Inflammatory macrophage (primary cell): ENCODE measurements around the gene PARD3B.

Experiments used
- DNase-seq, 2 donors: peaks; one replicate each; pipeline ENCODE4 v3.0.0-alpha.2; 2020 to 2022

Gene PARD3B

GRCh38 chr2:204898928-204899640 is 353.8 kb downstream of the PARD3B start:
- DNase-seq = no peak

GRCh38 chr2:204899983-204900382 is 354.7 kb downstream of the PARD3B start:
- DNase-seq = no peak

GRCh38 chr2:204900487-204900886 is 355.2 kb downstream of the PARD3B start:
- no peak for DNase-seq

GRCh38 chr2:204900910-204901309 is 355.6 kb downstream of the PARD3B start:
- no peak for DNase-seq

- no peak for DNase-seq
Measured at GRCh38 chr2:204901591-204901990, 356.3 kb downstream of the PARD3B start.

GRCh38 chr2:204909791-204910190 is 364.5 kb downstream of the PARD3B start:
- no peak for DNase-seq

- DNase-seq = no peak
Measured at GRCh38 chr2:204913312-204913711, 368.0 kb downstream of the PARD3B start.

- no peak for DNase-seq
Measured at GRCh38 chr2:204913854-204914464, 368.7 kb downstream of the PARD3B start.

GRCh38 chr2:204914708-204915107 is 369.4 kb downstream of the PARD3B start:
- no peak for DNase-seq

- DNase-seq = no peak
Measured at GRCh38 chr2:204917089-204917701, 371.9 kb downstream of the PARD3B start.

GRCh38 chr2:204920776-204921175 is 375.5 kb downstream of the PARD3B start:
- no peak for DNase-seq

GRCh38 chr2:204923957-204924356 is 378.7 kb downstream of the PARD3B start:
- no peak for DNase-seq

- no peak for DNase-seq
Measured at GRCh38 chr2:204931562-204931961, 386.3 kb downstream of the PARD3B start.

- DNase-seq = no peak
Measured at GRCh38 chr2:204933735-204934374, 388.6 kb downstream of the PARD3B start.

GRCh38 chr2:204944927-204945326 is 399.7 kb downstream of the PARD3B start:
- no peak for DNase-seq

GRCh38 chr2:204945376-204945775 is 400.1 kb downstream of the PARD3B start:
- no peak for DNase-seq

GRCh38 chr2:204946892-204947291 is 401.6 kb downstream of the PARD3B start:
- DNase-seq = no peak

- no peak for DNase-seq
Measured at GRCh38 chr2:204947405-204947804, 402.1 kb downstream of the PARD3B start.

- DNase-seq = no peak
Measured at GRCh38 chr2:204948024-204948763, 402.9 kb downstream of the PARD3B start.

GRCh38 chr2:204948822-204949221 is 403.5 kb downstream of the PARD3B start:
- DNase-seq = no peak

GRCh38 chr2:204950695-204951346 is 405.5 kb downstream of the PARD3B start:
- DNase-seq = no peak

- no peak for DNase-seq
Measured at GRCh38 chr2:204958371-204958770, 413.1 kb downstream of the PARD3B start.
